WTC11 (cell line): Measurements from ENCODE around the gene MEGF6.

Experiments used
- FOXJ3 ChIP-seq: sonication (generic); formaldehyde crosslinking; IDR thresholded peaks from 2 replicates; pipeline ENCODE4 v1.9.0; 2021; ENCODE audit warnings: missing genetic modification reagents, mild to moderate bottlenecking, borderline replicate concordance
- MXD4 ChIP-seq: fragments of 250-450 bp; sonication (Bioruptor Pico); IDR thresholded peaks from 2 replicates; pipeline ENCODE4 v1.8.0; 2021; ENCODE audit warnings: mild to moderate bottlenecking, moderate library complexity, borderline replicate concordance
- TF ChIP-seq, protein P1 (sequence below): sonication (generic); formaldehyde crosslinking; IDR thresholded peaks from 2 replicates; pipeline ENCODE4 v1.8.1; 2022; ENCODE audit warnings: low read depth, missing genetic modification reagents, borderline replicate concordance
- TF ChIP-seq, protein P2 (sequence below): fragments of 200-600 bp; IDR thresholded peaks from 2 replicates; pipeline ENCODE4 v1.8.0; 2022; ENCODE audit warnings: antibody characterized with exemption
- TF ChIP-seq, protein P3 (sequence below): sonication (generic); formaldehyde crosslinking; conservative IDR thresholded peaks from 2 replicates; pipeline ENCODE4 v1.8.1; 2023; ENCODE audit warnings: mild to moderate bottlenecking, low read depth, missing genetic modification reagents, moderate library complexity
- TF ChIP-seq, protein P4 (sequence below): sonication (generic); formaldehyde crosslinking; IDR thresholded peaks from 2 replicates; pipeline ENCODE4 v1.8.1; 2022; ENCODE audit warnings: mild to moderate bottlenecking, missing genetic modification reagents, moderate library complexity, borderline replicate concordance
- TF ChIP-seq, protein P5 (sequence below): sonication (generic); formaldehyde crosslinking; IDR thresholded peaks from 2 replicates; pipeline ENCODE4 v1.8.0; 2022; ENCODE audit warnings: mild to moderate bottlenecking, missing genetic modification reagents

DNA sequence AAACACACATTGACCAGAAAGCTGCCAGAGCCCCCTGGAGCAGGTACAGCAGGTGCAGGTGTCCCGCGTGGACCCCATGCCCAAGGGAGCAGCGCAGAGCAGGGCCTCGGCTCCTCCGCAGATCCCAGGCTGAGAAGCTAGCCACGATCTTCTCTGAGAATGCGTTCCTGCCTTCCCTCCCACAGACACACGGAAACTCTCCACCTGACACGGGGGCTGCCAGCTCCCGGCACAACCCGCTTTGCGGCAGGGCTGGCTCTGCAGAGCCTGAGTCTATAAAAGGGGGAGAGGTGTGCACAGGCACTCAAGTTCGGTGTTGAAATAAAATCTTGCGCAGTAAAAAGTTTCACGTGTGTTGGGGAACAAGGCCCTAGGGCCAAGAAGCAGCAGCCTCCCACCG is 9.6 kb downstream of the MEGF6 start:
- TF ChIP-seq MXD4 (CRISPR knock-in tag) = no peak
- TF ChIP-seq, protein P1, sequence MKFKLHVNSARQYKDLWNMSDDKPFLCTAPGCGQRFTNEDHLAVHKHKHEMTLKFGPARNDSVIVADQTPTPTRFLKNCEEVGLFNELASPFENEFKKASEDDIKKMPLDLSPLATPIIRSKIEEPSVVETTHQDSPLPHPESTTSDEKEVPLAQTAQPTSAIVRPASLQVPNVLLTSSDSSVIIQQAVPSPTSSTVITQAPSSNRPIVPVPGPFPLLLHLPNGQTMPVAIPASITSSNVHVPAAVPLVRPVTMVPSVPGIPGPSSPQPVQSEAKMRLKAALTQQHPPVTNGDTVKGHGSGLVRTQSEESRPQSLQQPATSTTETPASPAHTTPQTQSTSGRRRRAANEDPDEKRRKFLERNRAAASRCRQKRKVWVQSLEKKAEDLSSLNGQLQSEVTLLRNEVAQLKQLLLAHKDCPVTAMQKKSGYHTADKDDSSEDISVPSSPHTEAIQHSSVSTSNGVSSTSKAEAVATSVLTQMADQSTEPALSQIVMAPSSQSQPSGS (CRISPR knock-in tag) = no peak
- TF ChIP-seq FOXJ3 (CRISPR knock-in tag) = no peak
- TF ChIP-seq, protein P2, sequence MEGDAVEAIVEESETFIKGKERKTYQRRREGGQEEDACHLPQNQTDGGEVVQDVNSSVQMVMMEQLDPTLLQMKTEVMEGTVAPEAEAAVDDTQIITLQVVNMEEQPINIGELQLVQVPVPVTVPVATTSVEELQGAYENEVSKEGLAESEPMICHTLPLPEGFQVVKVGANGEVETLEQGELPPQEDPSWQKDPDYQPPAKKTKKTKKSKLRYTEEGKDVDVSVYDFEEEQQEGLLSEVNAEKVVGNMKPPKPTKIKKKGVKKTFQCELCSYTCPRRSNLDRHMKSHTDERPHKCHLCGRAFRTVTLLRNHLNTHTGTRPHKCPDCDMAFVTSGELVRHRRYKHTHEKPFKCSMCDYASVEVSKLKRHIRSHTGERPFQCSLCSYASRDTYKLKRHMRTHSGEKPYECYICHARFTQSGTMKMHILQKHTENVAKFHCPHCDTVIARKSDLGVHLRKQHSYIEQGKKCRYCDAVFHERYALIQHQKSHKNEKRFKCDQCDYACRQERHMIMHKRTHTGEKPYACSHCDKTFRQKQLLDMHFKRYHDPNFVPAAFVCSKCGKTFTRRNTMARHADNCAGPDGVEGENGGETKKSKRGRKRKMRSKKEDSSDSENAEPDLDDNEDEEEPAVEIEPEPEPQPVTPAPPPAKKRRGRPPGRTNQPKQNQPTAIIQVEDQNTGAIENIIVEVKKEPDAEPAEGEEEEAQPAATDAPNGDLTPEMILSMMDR = no peak
- TF ChIP-seq, protein P3, sequence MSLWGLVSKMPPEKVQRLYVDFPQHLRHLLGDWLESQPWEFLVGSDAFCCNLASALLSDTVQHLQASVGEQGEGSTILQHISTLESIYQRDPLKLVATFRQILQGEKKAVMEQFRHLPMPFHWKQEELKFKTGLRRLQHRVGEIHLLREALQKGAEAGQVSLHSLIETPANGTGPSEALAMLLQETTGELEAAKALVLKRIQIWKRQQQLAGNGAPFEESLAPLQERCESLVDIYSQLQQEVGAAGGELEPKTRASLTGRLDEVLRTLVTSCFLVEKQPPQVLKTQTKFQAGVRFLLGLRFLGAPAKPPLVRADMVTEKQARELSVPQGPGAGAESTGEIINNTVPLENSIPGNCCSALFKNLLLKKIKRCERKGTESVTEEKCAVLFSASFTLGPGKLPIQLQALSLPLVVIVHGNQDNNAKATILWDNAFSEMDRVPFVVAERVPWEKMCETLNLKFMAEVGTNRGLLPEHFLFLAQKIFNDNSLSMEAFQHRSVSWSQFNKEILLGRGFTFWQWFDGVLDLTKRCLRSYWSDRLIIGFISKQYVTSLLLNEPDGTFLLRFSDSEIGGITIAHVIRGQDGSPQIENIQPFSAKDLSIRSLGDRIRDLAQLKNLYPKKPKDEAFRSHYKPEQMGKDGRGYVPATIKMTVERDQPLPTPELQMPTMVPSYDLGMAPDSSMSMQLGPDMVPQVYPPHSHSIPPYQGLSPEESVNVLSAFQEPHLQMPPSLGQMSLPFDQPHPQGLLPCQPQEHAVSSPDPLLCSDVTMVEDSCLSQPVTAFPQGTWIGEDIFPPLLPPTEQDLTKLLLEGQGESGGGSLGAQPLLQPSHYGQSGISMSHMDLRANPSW (CRISPR knock-in tag) = no peak
- TF ChIP-seq, protein P4, sequence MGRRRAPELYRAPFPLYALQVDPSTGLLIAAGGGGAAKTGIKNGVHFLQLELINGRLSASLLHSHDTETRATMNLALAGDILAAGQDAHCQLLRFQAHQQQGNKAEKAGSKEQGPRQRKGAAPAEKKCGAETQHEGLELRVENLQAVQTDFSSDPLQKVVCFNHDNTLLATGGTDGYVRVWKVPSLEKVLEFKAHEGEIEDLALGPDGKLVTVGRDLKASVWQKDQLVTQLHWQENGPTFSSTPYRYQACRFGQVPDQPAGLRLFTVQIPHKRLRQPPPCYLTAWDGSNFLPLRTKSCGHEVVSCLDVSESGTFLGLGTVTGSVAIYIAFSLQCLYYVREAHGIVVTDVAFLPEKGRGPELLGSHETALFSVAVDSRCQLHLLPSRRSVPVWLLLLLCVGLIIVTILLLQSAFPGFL = no peak
- TF ChIP-seq, protein P5, sequence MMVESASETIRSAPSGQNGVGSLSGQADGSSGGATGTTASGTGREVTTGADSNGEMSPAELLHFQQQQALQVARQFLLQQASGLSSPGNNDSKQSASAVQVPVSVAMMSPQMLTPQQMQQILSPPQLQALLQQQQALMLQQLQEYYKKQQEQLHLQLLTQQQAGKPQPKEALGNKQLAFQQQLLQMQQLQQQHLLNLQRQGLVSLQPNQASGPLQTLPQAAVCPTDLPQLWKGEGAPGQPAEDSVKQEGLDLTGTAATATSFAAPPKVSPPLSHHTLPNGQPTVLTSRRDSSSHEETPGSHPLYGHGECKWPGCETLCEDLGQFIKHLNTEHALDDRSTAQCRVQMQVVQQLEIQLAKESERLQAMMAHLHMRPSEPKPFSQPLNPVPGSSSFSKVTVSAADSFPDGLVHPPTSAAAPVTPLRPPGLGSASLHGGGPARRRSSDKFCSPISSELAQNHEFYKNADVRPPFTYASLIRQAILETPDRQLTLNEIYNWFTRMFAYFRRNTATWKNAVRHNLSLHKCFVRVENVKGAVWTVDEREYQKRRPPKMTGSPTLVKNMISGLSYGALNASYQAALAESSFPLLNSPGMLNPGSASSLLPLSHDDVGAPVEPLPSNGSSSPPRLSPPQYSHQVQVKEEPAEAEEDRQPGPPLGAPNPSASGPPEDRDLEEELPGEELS (CRISPR knock-in tag) = no peak
